Omental fat pad (tissue), 4 donors: Measurements from ENCODE around the gene UBE2D3. TPM values are rescaled to one million over a fixed set of nuclear protein-coding genes. Genes with fewer than 3 reads are reported as not detected.
A peak's percentile ranks its signal among the peaks of the same experiment; 100 is the strongest.

Source experiments
- ATAC-seq: fragments of 150-250 bp; one replicate; pipeline ENCODE4 v1.9.1; 2016; ENCODE audit warnings: mild to moderate bottlenecking, moderate library complexity; ENCODE audit not compliant: low FRiP score
- DNase-seq: peaks from one replicate; pipeline ENCODE4 v3.0.0-alpha.2; 2019; ENCODE audit warnings: low spot score
- CTCF ChIP-seq, 3 donors: fragments of 450-650 bp; IDR thresholded peaks; one replicate each; pipeline ENCODE4 v1.5.1; 2016 to 2017; ENCODE audit warnings: antibody characterized with exemption in 3 of 3, mild to moderate bottlenecking in 3 of 3, moderate library complexity in 2 of 3
- total RNA-seq, 4 donors: library from RNA; depleted of rRNA; stranded (reverse); fragments of >200 nt; gene quantifications; one replicate each; pipeline ENCODE4 v1.1.0, GENCODE V29; 2016

UBE2D3 gene
- total RNA-seq, 4 donors from 2014 or later: 349 to 519 (median 452) TPM

- DNase-seq (no peak), ATAC-seq (no peak)
- no peak for TF ChIP-seq CTCF (IDR thresholded peaks at IDR 0.05)
These were observed 44.3 kb downstream of the UBE2D3 start for GRCh38 chr4:102783006-102783405.

GRCh38 chr4:102781570-102781969 is 45.8 kb downstream of the UBE2D3 start:
- DNase-seq (no peak), ATAC-seq (no peak)
- no peak for TF ChIP-seq CTCF (IDR thresholded peaks at IDR 0.05)

- TF ChIP-seq CTCF (IDR thresholded peaks at IDR 0.05): no peak
- DNase-seq (no peak), ATAC-seq (peak; percentile 59)
These were observed 46.7 kb downstream of the UBE2D3 start for GRCh38 chr4:102780476-102781144.

- ATAC-seq (no peak), DNase-seq (no peak)
- no peak for TF ChIP-seq CTCF (IDR thresholded peaks at IDR 0.05)
These were observed 48.1 kb downstream of the UBE2D3 start for GRCh38 chr4:102779204-102779603.

- ATAC-seq: no peak
These were observed 48.6 kb downstream of the UBE2D3 start for GRCh38 chr4:102778720-102779119.

GRCh38 chr4:102775805-102776204 is 51.5 kb downstream of the UBE2D3 start:
- TF ChIP-seq CTCF (IDR thresholded peaks at IDR 0.05): no peak
- ATAC-seq (no peak), DNase-seq (no peak)

More at GRCh38 chr4:102778720-102779119, 48.6 kb downstream of the UBE2D3 start:
- no peak for TF ChIP-seq CTCF (IDR thresholded peaks at IDR 0.05)
- no peak for DNase-seq

- no peak for TF ChIP-seq CTCF (IDR thresholded peaks at IDR 0.05)
- no peak for ATAC-seq
- DNase-seq: no peak
These were observed 53.1 kb downstream of the UBE2D3 start for GRCh38 chr4:102774254-102774653.
